Measurements from ENCODE around the gene RCL1.

The RCL1 gene

GRCh38 chr9:4771788-4772187, 21.0 kb upstream of the RCL1 start:
- TF ChIP-seq CTCF (IDR thresholded peaks at IDR 0.05) = no peak

- no peak for TF ChIP-seq CTCF (IDR thresholded peaks at IDR 0.05)
Measured at GRCh38 chr9:4774209-4774608, 18.5 kb upstream of the RCL1 start.

GRCh38 chr9:4780651-4781050, 12.1 kb upstream of the RCL1 start:
- no peak for TF ChIP-seq CTCF (IDR thresholded peaks at IDR 0.05)

- no peak for TF ChIP-seq CTCF (IDR thresholded peaks at IDR 0.05)
Measured at GRCh38 chr9:4781408-4781807, 11.3 kb upstream of the RCL1 start.

- TF ChIP-seq CTCF (IDR thresholded peaks at IDR 0.05) = no peak
Measured at GRCh38 chr9:4784403-4784802, 8.3 kb upstream of the RCL1 start.

GRCh38 chr9:4786599-4786998, 6.1 kb upstream of the RCL1 start:
- no peak for TF ChIP-seq CTCF (IDR thresholded peaks at IDR 0.05)

- no peak for TF ChIP-seq CTCF (IDR thresholded peaks at IDR 0.05)
Measured at GRCh38 chr9:4787876-4788275, 4.9 kb upstream of the RCL1 start.

- no peak for TF ChIP-seq CTCF (IDR thresholded peaks at IDR 0.05)
Measured at GRCh38 chr9:4788703-4789102, 4.0 kb upstream of the RCL1 start.
